Ishikawa (cell line): Measurements from ENCODE around the gene PQBP1.

Experiments
- CEBPB ChIP-seq: IDR thresholded peaks from 2 replicates; pipeline ENCODE4 v1.6.1; 2012
- CREB1 ChIP-seq: IDR thresholded peaks from 2 replicates; pipeline ENCODE4 v1.6.1; 2012; ENCODE audit warnings: low read depth
- EGR1 ChIP-seq: IDR thresholded peaks from 2 replicates; pipeline ENCODE4 v1.6.1; 2012
- EP300 ChIP-seq: IDR thresholded peaks from 2 replicates; pipeline ENCODE4 v1.6.1; 2012; ENCODE audit warnings: borderline replicate concordance
- FOXM1 ChIP-seq: IDR thresholded peaks from 2 replicates; pipeline ENCODE4 v1.6.1; 2012; ENCODE audit warnings: low read depth, borderline replicate concordance
- NFIC ChIP-seq: IDR thresholded peaks from 2 replicates; pipeline ENCODE4 v1.6.1; 2012
- RAD21 ChIP-seq: IDR thresholded peaks from 2 replicates; pipeline ENCODE4 v1.6.1; 2012; ENCODE audit warnings: low read depth
- TAF1 ChIP-seq: IDR thresholded peaks from 2 replicates; pipeline ENCODE4 v1.6.1; 2012; ENCODE audit warnings: low read depth, mild to moderate bottlenecking
- TCF12 ChIP-seq: IDR thresholded peaks from 2 replicates; pipeline ENCODE4 v1.6.1; 2012; ENCODE audit warnings: low read depth
- TEAD4 ChIP-seq: IDR thresholded peaks from 2 replicates; pipeline ENCODE4 v1.6.1; 2012
- USF1 ChIP-seq: IDR thresholded peaks from 2 replicates; pipeline ENCODE4 v1.6.1; 2012
- YY1 ChIP-seq: IDR thresholded peaks from 2 replicates; pipeline ENCODE4 v1.6.1; 2012; ENCODE audit warnings: low read depth
- ZBTB7A ChIP-seq: IDR thresholded peaks from 2 replicates; pipeline ENCODE4 v1.6.1; 2012; ENCODE audit warnings: low read depth
- TF ChIP-seq, protein P1 (sequence below): IDR thresholded peaks from 2 replicates; pipeline ENCODE4 v1.6.1; 2012; ENCODE audit warnings: low read depth, mild to moderate bottlenecking
- TF ChIP-seq, protein P2 (sequence below): IDR thresholded peaks from 2 replicates; pipeline ENCODE4 v1.6.1; 2012

The PQBP1 gene

GRCh38 chrX:48935301-48935670 is 37.6 kb downstream of the PQBP1 start:
- no peak for TF ChIP-seq CREB1
- TF ChIP-seq RAD21, result no peak
- TF ChIP-seq NFIC, result no peak
- TF ChIP-seq TCF12, result no peak
- TF ChIP-seq ZBTB7A, result no peak
- no peak for TF ChIP-seq USF1
- no peak for TF ChIP-seq TEAD4
- no peak for TF ChIP-seq EP300
- no peak for TF ChIP-seq CEBPB
- TF ChIP-seq TAF1, result no peak

DNA sequence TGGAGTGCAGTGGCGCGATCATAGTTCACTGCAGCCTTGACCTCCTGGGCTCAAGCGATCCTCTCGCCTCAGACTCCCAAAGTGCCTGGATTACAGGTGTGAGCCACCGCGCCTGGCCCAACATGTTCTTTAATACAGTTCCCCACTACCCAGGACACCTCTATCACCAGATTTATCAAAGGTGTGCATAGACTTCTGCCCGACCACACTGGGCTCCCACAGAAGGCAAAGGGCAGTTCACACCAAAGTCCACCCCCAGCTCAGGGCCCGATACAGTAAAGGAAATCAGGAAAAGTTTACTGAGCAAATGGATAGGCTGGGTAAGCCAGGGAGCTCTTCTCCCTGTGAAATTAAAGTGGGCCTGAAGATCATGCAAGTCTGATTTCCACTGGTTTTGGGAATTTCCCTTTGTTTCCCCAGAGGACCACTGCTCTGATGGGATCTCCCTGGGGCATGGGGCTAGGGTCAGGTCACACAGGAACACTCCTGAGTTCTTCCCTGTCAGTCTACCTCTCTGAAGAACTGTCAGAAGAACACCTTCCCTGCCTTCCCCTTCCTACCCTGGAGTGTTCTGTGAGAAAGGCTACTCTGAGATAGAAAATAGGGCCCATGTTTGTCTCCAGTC is 38.8 kb downstream of the PQBP1 start:
- TF ChIP-seq ZBTB7A, result no peak
- TF ChIP-seq EGR1, result no peak
- TF ChIP-seq TCF12, result no peak
- TF ChIP-seq CREB1, result no peak
- no peak for TF ChIP-seq FOXM1
- TF ChIP-seq USF1, result no peak

- TF ChIP-seq TCF12, result no peak
- TF ChIP-seq CEBPB, result no peak
- no peak for TF ChIP-seq ZBTB7A
- no peak for TF ChIP-seq TEAD4
- TF ChIP-seq, protein P1, sequence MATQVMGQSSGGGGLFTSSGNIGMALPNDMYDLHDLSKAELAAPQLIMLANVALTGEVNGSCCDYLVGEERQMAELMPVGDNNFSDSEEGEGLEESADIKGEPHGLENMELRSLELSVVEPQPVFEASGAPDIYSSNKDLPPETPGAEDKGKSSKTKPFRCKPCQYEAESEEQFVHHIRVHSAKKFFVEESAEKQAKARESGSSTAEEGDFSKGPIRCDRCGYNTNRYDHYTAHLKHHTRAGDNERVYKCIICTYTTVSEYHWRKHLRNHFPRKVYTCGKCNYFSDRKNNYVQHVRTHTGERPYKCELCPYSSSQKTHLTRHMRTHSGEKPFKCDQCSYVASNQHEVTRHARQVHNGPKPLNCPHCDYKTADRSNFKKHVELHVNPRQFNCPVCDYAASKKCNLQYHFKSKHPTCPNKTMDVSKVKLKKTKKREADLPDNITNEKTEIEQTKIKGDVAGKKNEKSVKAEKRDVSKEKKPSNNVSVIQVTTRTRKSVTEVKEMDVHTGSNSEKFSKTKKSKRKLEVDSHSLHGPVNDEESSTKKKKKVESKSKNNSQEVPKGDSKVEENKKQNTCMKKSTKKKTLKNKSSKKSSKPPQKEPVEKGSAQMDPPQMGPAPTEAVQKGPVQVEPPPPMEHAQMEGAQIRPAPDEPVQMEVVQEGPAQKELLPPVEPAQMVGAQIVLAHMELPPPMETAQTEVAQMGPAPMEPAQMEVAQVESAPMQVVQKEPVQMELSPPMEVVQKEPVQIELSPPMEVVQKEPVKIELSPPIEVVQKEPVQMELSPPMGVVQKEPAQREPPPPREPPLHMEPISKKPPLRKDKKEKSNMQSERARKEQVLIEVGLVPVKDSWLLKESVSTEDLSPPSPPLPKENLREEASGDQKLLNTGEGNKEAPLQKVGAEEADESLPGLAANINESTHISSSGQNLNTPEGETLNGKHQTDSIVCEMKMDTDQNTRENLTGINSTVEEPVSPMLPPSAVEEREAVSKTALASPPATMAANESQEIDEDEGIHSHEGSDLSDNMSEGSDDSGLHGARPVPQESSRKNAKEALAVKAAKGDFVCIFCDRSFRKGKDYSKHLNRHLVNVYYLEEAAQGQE, result no peak
- TF ChIP-seq NFIC, result no peak
- TF ChIP-seq FOXM1, result no peak
- TF ChIP-seq CREB1, result no peak
Observed at GRCh38 chrX:48937054-48937907, 39.6 kb downstream of the PQBP1 start.

- TF ChIP-seq TCF12, result no peak
- TF ChIP-seq, protein P1, result no peak
- TF ChIP-seq CREB1, result no peak
- no peak for TF ChIP-seq NFIC
Observed at GRCh38 chrX:48938721-48939425, 41.1 kb downstream of the PQBP1 start.

- TF ChIP-seq USF1, result no peak
- no peak for TF ChIP-seq EGR1
- no peak for TF ChIP-seq ZBTB7A
- TF ChIP-seq, protein P2, sequence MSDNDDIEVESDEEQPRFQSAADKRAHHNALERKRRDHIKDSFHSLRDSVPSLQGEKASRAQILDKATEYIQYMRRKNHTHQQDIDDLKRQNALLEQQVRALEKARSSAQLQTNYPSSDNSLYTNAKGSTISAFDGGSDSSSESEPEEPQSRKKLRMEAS, result no peak
- no peak for TF ChIP-seq TAF1
- no peak for TF ChIP-seq TCF12
- no peak for TF ChIP-seq NFIC
- TF ChIP-seq YY1, result no peak
- TF ChIP-seq EP300, result no peak
- no peak for TF ChIP-seq CREB1
- no peak for TF ChIP-seq FOXM1
- TF ChIP-seq, protein P1, result no peak
- no peak for TF ChIP-seq RAD21
- TF ChIP-seq CEBPB, result no peak
- TF ChIP-seq TEAD4, result no peak
Observed at GRCh38 chrX:48939524-48940228, 41.9 kb downstream of the PQBP1 start.
